ENCODE data around the gene SLC16A7.
"Not testable (repeated sequence)": the region's sequence is repeated elsewhere in the genome, so short reads cannot be mapped to it uniquely, and the experiment has no call there.

The SLC16A7 gene

DNA sequence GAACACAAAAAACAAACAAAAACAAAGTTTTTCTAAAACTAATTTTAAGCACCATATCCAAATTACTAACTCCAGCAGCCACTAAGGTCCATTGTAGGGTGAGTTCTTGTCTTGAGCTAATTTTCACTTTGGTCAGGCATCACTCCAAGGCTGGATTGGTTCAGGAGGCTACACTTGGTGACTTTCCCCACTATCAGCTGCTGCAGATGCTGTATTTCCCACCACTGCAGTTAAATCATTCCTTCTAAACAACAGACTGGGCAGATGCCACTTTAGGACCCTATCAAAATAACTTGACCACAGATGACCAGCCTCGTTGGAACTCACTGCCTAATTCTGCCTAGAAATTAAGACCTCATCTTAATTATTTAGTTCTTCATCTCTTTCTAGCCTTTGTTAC lies 140.5 kb downstream of the SLC16A7 start:
- no peak for DNase-seq (ENCODE audit: low spot score)

DNA sequence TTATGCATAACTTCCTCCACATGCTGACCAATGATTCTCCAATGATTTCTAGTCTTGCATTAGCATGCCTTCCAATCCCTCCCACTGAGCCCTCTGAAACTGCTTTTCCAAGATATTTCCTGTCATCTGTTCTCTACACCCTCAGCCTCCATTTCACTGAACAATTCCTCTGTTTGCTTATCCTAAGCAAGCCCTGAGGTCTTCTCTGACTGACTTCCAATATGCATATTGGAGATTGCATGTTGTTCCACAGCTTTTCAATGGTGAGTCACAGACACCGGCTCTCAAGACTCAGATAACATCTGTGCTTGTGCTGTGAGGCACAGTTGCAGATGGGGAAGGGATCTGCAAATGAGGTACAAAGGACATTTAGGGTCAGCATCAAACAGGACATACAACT lies 141.0 kb downstream of the SLC16A7 start:
- no peak for DNase-seq (ENCODE audit: low spot score)

DNA sequence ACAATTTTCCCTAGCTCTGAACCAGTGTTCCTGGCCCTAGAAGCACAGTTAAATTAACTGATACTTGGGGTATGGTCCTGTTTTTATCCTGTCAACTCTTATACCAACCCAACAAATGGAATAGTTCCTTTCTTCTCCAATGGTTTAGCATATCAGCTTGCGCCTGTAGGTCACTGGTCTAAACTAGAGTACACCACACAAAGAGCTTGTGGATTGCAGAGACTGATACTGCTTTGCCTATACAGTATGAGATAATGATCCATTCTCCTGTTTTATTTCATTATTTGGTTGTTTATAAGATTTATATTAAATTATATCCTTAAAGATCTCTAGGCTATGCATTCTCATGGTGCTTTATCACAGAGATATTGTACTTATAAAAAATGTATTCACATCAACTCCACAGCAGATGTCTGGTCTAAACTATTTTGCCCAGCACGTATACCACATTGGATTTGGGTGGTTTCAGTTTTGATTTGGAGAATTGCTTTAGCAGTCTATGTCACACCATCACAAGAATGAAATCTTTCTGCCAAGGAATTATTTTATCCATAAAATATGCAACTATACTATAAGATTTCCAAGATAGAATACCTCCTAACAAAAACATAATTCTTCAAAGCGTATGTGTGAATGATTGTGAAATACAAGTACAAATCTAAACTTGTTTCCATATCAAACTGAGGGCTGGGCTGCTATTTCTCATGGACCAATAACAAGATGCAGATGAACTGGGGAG lies 142.1 kb downstream of the SLC16A7 start:
- no peak for DNase-seq (ENCODE audit: low spot score)

DNA sequence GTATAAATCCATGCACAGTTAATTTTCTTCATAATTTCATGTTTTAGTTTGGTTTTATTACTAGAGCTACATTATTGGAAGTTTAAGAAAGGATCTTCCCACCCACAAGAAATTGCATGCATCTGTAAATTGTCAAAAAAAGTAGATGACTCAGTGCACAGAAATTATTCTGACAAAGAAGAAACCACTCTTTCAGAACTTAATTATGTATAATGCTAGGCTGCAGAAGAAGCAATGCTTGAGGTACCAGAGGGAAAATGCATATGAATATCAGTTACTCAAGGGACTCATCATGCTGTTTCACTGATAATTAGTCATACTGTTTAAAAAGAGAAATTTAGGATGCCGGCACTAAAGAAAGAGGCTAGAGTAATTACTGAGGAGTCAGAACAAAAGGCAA lies 147.0 kb downstream of the SLC16A7 start:
- no peak for DNase-seq (ENCODE audit: low spot score)

DNA sequence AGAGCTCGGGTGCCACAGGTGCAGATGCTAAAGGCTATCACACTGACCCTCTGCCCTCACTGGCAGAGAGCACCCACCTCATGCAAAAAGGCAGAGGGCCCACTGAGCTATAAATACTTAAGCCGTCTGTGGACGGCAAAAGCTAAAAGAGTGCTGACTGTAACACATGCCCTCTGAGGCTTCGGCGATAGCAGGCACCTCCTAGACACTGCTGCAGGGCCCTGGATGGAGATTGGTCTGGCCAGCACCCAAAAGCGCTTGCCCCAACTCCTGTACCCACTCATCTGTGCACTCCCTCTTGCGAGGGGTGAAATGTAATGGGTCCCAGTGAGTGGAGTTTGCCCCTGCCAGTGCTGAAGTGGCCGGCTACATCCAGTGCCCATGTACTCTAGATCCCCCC lies 148.7 kb downstream of the SLC16A7 start:
- DNase-seq (ENCODE audit: low spot score): no peak

DNA sequence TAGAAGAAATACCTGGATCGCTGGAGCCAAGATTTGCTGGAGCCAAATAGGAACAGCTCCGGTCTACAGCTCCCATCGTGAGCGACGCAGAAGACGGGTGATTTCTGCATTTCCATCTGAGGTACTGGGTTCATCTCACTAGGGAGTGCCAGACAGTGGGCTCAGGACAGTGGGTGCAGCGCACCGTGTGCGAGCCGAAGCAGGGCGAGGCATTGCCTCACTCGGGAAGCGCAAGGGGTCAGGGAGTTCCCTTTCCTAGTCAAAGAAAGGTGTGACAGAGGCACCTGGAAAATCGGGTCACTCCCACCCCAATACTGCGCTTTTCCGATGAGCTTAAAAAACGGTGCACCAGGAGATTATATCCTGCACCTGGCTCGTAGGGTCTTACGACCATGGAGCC lies 155.3 kb downstream of the SLC16A7 start:
- not testable (repeated sequence) for DNase-seq (ENCODE audit: low spot score)

DNA sequence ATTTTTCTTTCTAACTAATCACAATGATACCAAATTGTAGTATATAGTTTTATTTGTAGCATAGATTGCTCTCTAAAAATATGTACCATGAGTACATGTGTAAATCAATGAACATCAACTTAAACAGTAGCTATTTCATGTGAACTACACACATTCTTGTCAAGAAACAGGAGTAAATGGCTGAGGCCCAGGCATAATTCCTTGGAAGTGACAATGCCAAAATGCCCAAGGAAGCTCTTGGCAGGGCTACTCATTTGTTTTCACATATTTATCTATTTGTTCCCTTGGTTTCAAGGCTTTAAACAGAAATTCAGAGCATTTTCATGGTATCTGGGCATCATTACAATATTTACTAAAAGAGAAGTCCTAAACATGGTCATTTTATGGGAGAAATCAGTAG lies 165.7 kb downstream of the SLC16A7 start:
- DNase-seq (ENCODE audit: low spot score): no peak

DNA sequence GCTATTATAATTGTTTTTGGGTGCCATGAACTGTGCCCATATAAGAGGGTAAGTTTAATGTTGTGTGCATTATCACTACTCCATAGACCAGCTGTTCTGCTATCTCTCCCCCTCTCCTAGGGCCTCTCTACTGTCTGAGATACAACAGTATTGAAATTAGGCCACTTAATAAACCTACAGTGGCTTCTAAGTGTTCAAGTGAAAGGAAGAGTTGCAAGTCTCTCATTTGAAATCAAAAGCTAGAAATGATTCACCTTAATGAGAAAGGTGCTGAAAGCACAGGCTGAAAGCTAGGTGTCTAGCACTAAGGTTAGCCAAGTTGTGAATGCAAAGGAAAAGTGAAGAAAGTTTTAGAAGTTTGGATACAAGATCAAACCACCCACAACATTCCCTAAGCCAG lies 168.0 kb downstream of the SLC16A7 start:
- no peak for DNase-seq (ENCODE audit: low spot score)

DNA sequence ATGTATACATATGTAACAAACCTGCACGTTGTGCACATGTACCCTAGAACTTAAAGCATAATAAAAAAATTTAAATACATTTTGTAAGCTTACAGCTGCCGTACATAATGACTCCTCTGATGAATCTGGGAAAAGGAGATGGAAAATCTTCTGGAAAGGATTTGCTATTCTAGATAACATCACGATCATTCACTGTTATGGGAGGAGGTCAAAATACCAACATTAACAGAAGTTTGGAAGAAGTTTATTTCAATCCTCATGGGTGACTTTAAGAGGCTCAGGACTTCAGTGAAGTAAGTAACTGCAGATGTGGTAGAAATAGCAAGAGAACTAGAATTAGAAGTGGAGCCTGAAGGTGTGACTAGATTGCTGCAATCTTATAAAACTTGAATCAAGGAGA lies 172.2 kb downstream of the SLC16A7 start:
- no peak for DNase-seq (ENCODE audit: low spot score)

DNA sequence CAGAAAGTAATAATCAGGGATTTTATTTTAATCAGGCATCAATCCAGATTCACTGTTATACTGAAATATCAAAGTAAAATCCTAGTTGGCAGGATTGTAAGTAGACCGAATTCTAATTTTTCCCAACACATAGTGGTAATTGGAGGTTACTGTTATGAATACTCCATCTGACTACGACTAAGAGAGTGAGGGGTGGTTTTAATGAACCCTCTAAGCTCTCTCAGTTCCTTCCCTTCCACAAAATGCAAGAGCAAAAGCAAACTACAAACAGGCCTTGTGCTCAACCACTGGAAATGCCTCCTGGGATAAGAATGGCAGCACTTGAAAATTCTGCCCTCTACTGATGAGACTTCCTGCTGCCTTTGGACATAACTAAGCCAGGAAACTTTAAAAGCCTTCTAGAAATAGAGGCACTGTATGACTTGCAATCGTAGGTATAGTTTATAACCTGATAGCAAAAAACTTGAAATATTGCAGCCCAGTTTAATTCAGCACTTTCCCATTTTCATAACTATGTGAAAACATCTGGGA lies 184.8 kb downstream of the SLC16A7 start:
- DNase-seq (ENCODE audit: low spot score): no peak

DNA sequence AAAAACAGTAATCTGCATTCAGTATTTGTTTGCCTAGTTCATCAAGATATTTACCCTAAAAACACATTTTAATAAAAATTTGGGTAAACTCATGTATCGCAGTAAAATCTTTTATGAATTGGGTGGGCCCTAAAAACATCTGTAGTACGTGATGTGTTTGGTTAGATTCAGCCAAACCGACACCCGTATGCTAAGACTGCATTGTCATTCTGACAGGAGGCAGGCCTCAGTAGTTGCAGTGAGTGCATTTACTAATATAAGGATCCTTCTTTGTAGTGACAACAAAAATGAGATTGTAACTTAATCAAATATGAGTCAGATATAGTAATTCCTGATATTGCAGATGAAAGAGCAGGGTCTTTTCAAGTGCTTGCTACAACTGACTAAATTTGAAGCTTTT lies 191.8 kb downstream of the SLC16A7 start:
- no peak for DNase-seq (ENCODE audit: low spot score)

DNA sequence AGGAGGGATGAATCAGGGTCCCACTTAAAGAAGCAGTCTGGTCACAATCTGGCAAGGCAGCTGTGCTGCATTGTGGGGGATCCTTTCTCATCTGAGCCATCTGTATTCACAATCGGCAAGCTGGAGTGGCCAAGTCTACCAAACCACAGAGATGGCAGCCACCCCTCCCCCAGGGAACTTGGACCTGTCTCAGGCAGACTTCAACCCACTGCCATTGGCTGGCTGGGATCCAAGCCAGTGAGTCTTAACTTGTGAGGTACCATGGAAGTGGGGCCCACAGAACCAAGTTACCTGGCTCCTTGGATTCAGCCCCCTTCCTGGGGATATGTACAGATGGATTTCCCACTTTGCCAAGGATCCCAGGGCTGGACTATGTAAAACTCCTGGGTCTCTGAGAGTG lies 196.8 kb downstream of the SLC16A7 start:
- DNase-seq (ENCODE audit: low spot score): no peak

DNA sequence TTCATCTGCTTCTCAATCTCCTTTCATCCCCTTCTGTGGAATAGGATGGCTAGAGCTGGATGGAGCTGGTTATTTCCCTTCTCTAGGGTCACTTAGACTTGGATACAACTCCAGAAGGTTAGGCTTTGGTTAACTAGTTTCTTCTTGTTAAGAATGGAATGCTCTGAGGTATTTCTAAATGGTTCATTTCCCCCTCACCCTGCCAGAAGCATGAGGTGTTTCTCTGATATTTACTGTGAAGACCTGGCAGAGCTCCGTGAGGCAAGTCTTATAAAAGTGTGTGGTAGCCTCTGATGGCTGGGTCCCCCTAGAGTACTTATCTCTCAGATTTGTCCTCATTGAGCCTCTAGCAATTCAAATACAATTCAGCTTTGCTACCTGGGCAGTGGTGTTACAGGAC lies 207.9 kb downstream of the SLC16A7 start:
- no peak for DNase-seq (ENCODE audit: low spot score)

DNA sequence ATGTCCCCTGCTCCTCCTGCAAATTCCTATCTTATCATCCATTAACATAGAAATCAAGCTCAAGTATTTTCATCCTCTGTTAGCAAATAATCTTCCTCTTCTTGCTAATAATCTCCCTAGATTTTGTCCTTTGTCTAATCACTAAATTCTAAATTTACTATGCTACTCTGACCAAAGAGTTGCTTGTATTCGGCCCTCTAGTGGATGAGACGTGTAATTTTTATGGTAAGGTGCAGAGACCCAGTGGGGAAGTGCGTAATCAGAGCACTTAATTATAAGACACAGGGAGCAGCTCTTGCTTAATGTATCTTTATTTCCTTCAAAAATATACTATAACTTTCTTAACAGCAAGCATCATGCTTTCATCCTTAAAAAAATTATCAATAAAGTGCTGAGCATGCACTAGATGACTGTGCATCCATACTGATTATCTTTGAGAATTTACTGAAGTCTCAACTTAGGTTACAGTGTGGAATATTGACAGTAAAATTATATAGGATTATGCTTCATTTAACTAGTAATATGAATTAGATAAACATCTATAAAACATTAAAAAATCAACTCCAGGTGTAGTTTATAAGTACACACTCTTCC lies 212.6 kb downstream of the SLC16A7 start:
- DNase-seq (ENCODE audit: low spot score): no peak

DNA sequence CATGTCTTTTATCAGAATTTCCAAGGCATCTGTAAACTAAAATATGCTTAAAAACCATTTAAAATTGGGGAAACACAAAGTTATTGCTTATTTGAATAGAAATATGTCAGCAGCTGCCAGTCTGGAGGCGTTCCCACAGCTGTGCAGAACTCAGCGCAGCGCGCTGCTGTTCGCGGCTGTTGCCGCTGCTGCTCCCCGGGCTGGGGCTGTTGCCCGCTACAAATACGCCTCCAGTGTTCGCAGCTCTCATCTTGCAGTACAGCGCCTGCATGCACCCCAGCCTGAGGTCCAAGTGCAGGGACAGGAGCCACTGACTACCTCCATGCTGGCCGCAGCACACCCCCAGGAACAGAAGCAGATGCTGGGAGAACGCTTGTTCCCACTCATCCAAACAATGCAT lies 216.2 kb downstream of the SLC16A7 start:
- no peak for DNase-seq (ENCODE audit: low spot score)

DNA sequence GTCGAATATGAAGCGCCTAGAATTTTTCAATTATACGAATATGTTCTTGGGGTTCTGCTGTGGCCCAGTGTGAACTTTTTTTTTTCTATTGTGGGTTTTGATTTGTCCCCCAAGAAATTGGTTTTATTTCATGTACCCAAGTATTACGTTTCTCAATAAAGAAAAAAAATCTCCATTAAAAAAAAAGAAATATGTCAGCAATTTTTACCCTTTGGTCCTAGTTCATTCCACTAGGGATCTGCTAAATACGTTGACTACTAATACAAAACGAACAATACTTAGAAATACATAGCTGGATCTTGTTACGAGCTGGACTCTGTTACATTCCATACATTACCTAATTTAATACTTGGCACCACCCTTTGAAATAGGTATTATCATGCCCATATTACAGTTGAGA lies 216.9 kb downstream of the SLC16A7 start:
- DNase-seq (ENCODE audit: low spot score): no peak

DNA sequence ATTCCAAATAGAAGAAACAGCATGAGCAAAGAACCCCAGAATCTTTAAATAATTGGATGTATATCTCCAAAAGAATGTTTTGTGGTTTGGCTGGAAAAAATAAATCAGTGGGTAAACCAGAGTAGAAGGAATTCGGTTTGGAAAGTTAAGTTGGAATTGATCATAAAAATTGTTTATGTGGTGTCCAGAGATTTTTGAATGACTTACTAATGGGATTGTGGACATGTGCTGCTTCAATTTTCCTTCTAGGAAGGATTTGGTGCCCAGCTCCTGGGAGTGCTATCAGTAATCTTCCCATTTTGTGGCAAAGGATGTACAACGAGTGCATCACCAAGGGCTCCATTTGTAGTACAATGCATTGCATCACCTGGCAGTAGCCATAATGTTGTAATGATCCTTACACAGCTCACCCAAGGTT lies 224.8 kb downstream of the SLC16A7 start:
- DNase-seq (ENCODE audit: low spot score): no peak

DNA sequence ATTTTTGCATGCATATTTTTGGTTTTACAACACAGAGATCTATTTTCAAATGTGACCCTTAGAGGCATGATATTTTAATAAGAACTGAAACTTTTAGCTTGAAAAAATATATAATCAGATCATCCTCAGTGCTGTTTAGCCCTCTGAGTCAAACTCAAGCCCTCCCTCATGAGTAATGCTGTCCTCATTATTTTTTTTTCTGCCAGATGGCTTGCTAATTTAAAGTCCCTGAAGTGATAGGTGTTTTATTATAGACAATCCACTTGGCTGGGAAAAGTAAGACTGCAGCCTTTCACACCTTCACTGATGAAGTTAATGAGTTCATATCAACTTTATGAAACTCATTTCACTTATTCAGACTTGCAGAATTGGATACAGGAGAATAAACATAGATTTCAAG lies 227.7 kb downstream of the SLC16A7 start:
- DNase-seq (ENCODE audit: low spot score): no peak

DNA sequence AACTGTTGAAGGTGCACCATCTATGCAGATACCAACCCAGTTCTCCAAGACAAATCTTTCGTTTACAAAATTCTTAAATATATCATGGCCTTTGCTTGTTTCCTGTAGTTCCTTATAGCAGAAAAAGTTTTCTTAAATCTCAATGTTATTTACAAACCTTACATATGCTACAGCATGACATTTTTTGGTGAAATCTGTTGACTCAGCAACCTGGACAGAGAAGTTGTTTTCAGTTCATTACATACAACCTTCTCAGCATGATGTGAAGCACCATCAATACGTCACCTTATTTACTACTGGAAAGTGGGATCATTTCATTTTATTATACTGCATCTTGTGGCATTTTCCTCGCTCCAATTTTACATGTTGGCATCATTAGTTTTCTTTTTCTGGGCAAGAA lies 231.9 kb downstream of the SLC16A7 start:
- no peak for DNase-seq (ENCODE audit: low spot score)

DNA sequence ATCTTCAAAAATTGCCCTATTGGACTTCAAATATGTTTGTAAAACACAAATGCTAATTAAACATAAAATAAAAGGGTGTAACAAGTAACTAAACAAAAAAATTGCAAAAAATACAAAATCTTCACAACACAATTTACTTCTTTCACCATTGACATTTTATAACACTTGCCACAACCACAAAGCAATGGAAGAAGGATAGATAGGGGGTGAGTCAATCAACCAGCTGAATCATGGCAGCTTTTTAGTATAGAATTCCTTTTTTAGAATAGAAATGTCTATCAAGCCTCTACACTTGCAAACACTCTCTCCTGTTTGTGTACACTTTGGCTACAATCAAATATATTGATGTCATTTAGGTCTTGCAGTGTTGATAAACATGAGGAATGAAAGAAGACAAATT lies 232.7 kb downstream of the SLC16A7 start:
- no peak for DNase-seq (ENCODE audit: low spot score)

DNA sequence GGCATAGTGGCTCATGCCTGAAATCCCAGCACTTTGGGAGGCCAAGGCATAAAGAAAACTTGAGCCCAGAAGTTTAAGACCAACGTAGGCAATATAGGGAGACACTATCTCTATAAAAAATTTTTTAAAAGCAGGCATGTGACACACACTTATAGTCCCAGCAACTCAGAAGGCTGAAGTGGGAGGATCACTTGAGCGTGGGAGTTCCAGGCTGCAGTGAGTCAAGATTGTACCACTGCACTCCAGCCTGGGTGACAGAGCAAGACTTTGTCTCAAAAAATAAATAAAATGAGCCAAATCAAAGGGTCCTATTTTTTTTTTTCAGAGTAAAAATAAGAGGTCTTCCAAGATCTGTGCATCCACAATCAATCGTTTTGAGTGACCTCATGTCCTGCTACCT lies 237.6 kb downstream of the SLC16A7 start:
- no peak for DNase-seq (ENCODE audit: low spot score)

DNA sequence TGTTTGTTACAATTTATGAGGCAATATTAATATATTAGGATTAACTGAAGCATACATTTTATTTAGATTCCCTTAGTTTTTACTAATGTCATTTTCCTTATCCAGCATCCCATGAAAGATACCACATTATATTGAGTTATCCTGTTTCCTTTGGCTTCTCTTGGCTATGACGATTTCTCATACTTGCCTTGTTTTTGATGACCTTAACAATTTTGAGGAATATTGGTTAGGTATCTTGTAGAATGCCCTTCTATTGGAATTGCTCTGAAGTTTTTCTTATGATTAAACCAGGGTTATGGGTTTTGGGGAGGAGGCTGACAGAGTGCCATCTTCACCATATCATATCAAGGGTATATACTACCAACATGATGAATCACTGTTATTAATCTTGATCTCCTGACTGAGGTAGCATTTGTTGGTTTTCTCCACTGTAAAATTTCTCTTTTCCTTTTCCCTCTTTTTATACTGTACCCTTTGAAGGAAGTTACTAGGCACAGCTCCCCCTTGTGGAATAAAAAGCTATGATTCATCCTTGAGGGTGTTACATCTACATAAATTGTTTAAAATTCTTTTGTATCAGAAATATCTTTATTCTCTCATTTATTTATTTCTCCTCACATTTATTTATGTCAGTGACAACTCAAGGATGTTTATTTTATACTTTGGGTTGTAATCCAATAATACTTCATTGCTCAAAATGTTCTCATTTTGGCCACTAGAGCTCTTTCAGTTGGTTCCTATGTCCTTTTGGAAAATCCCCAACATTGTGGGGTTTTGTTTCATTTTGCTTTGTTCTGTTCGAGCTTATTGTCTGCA lies 239.0 kb downstream of the SLC16A7 start:
- DNase-seq (ENCODE audit: low spot score): no peak

Measured in left forelimb (tissue), 1 donor.